BE2C (cell line): Measurements from ENCODE around the gene TREM1.

Source experiments
- DNase-seq: peaks from one replicate; pipeline ENCODE4 v3.0.0-alpha.2; 2020
- H3K27me3 ChIP-seq: fragments of 250-450 bp; sonication (Bioruptor Pico); 2 replicates; pipeline ENCODE4 v1.5.1; 2020; ENCODE audit warnings: mild to moderate bottlenecking
- H3K36me3 ChIP-seq: fragments of 250-450 bp; sonication (Bioruptor Pico); 2 replicates; pipeline ENCODE4 v1.5.1; 2020; ENCODE audit warnings: mild to moderate bottlenecking
- H3K4me1 ChIP-seq: fragments of 250-450 bp; sonication (Bioruptor Pico); 2 replicates; pipeline ENCODE4 v1.5.1; 2020
- H3K4me3 ChIP-seq: 2 replicates; pipeline ENCODE4 v1.5.1; 2011; ENCODE audit warnings: low read depth, low read length
- H3K9me3 ChIP-seq: fragments of 250-450 bp; sonication (Bioruptor Pico); 2 replicates; pipeline ENCODE4 v1.5.1; 2020
- TF ChIP-seq, protein P1 (sequence below): IDR thresholded peaks from 2 replicates; pipeline ENCODE4 v1.5.1; 2012; ENCODE audit warnings: mild to moderate bottlenecking, low read depth, low read length

Gene TREM1

GRCh38 chr6:41318654-41319565, 32.4 kb upstream of the TREM1 start:
- no peaks in the 10 kb centered on the region for H3K36me3 ChIP-seq
- H3K4me1 ChIP-seq: no peaks in the 10 kb centered on the region
- H3K9me3 ChIP-seq: no peaks in the 10 kb centered on the region
- peak overlapping the region; percentile 48 for H3K4me3 ChIP-seq
- DNase-seq: peak; percentile 84
- TF ChIP-seq, protein P1, sequence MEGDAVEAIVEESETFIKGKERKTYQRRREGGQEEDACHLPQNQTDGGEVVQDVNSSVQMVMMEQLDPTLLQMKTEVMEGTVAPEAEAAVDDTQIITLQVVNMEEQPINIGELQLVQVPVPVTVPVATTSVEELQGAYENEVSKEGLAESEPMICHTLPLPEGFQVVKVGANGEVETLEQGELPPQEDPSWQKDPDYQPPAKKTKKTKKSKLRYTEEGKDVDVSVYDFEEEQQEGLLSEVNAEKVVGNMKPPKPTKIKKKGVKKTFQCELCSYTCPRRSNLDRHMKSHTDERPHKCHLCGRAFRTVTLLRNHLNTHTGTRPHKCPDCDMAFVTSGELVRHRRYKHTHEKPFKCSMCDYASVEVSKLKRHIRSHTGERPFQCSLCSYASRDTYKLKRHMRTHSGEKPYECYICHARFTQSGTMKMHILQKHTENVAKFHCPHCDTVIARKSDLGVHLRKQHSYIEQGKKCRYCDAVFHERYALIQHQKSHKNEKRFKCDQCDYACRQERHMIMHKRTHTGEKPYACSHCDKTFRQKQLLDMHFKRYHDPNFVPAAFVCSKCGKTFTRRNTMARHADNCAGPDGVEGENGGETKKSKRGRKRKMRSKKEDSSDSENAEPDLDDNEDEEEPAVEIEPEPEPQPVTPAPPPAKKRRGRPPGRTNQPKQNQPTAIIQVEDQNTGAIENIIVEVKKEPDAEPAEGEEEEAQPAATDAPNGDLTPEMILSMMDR: peak; percentile 99
- H3K27me3 ChIP-seq: peaks cover 35% of the 10 kb centered on the region

DNA sequence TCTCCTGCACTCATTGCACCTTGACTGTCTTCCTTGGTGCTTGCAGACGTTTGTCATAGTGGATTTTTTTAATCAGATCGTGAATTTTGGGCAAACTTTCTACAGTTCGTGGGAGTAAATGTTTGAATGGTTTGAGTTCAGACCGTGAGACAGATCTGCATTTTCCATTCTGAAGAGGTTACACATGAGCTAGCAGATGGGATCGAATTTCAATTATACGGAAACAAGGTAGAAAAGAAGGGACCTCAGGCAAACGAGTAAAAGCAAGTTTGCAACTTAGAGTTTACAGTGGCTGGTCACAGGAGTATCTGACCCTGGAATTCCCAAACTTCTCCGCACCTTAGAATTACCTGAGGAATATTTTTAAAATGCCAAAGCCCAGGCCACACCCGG, 31.8 kb upstream of the TREM1 start:
- Histone ChIP-seq H3K36me3 (no peaks in the 10 kb centered on the region), H3K27me3 (peaks cover 35% of the 10 kb centered on the region), H3K4me1 (no peaks in the 10 kb centered on the region), H3K4me3 (peak overlapping the region; percentile 48), H3K9me3 (no peaks in the 10 kb centered on the region)
- TF ChIP-seq, protein P1: no peak
- no peak for DNase-seq

GRCh38 chr6:41315943-41316620, 29.6 kb upstream of the TREM1 start:
- H3K4me3 ChIP-seq: no peak overlapping the region
- H3K4me1 ChIP-seq: no peaks in the 10 kb centered on the region
- DNase-seq: no peak
- TF ChIP-seq, protein P1: no peak
- H3K27me3 ChIP-seq: peaks cover 51% of the 10 kb centered on the region
- no peaks in the 10 kb centered on the region for H3K9me3 ChIP-seq
- H3K36me3 ChIP-seq: no peaks in the 10 kb centered on the region

- DNase-seq: no peak
- Histone ChIP-seq H3K9me3 (no peaks in the 10 kb centered on the region), H3K4me3 (no peak overlapping the region), H3K4me1 (no peaks in the 10 kb centered on the region), H3K36me3 (no peaks in the 10 kb centered on the region), H3K27me3 (peaks cover 54% of the 10 kb centered on the region)
- TF ChIP-seq, protein P1: no peak
Observed at GRCh38 chr6:41315203-41315602, 28.7 kb upstream of the TREM1 start.

- Histone ChIP-seq H3K9me3 (no peaks in the 10 kb centered on the region), H3K36me3 (no peaks in the 10 kb centered on the region), H3K4me1 (no peaks in the 10 kb centered on the region), H3K4me3 (no peak overlapping the region), H3K27me3 (peaks cover 28% of the 10 kb centered on the region)
- DNase-seq: peak; percentile 37
- TF ChIP-seq, protein P1: peak; percentile 71
Observed at GRCh38 chr6:41306187-41306854, 19.8 kb upstream of the TREM1 start.
